Body of pancreas (tissue), 4 donors: Measurements from ENCODE around the gene DNAAF2.

ENCODE experiments used
- POLR2A ChIP-seq, 3 donors: fragments of 450-650 bp; IDR thresholded peaks; one replicate each; pipeline ENCODE4 v1.6.1; 2016; ENCODE audit warnings: antibody characterized with exemption in 3 of 3, mild to moderate bottlenecking in 2 of 3
- TF ChIP-seq, protein P1 (sequence below), 7 experiments: fragments of 450-650 bp in 4 of 7; fragments of 200-600 bp in 3 of 7; sonication (generic) in 3 of 7; IDR thresholded peaks; one replicate each; pipeline ENCODE4 v1.5.1; 2016 to 2019; ENCODE audit warnings: antibody characterized with exemption in 7 of 7

DNA sequence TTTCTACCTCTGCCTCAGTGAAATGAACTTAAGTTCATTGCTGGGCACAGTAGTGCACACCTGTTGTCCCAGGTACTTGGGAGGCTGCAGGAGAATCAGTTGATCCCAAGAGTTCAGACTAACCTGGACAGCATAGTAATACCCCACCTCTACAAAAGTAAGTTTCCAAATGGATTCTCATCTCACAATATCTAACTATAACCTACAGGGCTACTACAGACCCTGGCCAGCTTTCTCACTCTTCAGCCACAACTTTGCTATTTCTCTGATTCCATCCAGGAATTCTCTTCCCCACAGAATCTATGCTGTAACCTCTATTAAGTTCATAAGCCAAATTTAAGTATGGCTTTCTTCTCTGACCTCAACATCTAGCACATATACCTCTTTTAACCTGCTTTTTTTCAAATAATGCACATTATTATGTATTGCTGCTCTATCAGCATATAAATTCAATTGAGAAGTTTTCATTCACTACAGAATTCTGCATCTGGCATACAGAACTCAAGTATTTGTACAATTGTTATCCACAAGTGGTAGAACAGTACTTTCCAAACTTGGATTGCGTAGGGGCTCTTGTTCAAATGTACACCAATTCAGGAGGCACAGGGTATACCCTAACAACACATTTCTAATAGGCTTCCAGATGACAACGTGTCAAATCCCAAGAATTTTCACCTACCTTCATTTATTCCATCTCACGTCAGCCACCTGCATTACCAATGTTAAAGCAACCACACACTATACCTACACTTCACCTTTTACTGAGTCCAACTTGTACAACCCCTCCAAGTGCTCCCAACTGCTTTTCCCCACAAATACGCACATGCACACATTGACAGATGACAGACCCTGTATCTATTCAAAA is 52.7 kb downstream of the DNAAF2 start:
- TF ChIP-seq, protein P1, sequence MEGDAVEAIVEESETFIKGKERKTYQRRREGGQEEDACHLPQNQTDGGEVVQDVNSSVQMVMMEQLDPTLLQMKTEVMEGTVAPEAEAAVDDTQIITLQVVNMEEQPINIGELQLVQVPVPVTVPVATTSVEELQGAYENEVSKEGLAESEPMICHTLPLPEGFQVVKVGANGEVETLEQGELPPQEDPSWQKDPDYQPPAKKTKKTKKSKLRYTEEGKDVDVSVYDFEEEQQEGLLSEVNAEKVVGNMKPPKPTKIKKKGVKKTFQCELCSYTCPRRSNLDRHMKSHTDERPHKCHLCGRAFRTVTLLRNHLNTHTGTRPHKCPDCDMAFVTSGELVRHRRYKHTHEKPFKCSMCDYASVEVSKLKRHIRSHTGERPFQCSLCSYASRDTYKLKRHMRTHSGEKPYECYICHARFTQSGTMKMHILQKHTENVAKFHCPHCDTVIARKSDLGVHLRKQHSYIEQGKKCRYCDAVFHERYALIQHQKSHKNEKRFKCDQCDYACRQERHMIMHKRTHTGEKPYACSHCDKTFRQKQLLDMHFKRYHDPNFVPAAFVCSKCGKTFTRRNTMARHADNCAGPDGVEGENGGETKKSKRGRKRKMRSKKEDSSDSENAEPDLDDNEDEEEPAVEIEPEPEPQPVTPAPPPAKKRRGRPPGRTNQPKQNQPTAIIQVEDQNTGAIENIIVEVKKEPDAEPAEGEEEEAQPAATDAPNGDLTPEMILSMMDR (IDR thresholded peaks at IDR 0.05): no peak
- no peak for TF ChIP-seq POLR2A (IDR thresholded peaks at IDR 0.05)
